Peyer's patch (tissue), 4 donors: ENCODE results near the gene PARD3B.

ENCODE experiments used
- POLR2A ChIP-seq, 2 donors: fragments of 450-650 bp; IDR thresholded peaks; one replicate each; pipeline ENCODE4 v1.5.1; 2017; ENCODE audit warnings: antibody characterized with exemption in 2 of 2, mild to moderate bottlenecking in 2 of 2, moderate library complexity in 2 of 2
- TF ChIP-seq, protein P1 (sequence below), 6 experiments: fragments of 450-650 bp in 4 of 6; fragments of 200-600 bp in 2 of 6; sonication (generic) in 1 of 6; IDR thresholded peaks; one replicate each; pipeline ENCODE4 v1.5.1; 2017 to 2019; ENCODE audit warnings: antibody characterized with exemption in 6 of 6, mild to moderate bottlenecking in 3 of 6, moderate library complexity in 1 of 6

GRCh38 chr2:205338156-205338555 is 792.9 kb downstream of the PARD3B start:
- TF ChIP-seq, protein P1, sequence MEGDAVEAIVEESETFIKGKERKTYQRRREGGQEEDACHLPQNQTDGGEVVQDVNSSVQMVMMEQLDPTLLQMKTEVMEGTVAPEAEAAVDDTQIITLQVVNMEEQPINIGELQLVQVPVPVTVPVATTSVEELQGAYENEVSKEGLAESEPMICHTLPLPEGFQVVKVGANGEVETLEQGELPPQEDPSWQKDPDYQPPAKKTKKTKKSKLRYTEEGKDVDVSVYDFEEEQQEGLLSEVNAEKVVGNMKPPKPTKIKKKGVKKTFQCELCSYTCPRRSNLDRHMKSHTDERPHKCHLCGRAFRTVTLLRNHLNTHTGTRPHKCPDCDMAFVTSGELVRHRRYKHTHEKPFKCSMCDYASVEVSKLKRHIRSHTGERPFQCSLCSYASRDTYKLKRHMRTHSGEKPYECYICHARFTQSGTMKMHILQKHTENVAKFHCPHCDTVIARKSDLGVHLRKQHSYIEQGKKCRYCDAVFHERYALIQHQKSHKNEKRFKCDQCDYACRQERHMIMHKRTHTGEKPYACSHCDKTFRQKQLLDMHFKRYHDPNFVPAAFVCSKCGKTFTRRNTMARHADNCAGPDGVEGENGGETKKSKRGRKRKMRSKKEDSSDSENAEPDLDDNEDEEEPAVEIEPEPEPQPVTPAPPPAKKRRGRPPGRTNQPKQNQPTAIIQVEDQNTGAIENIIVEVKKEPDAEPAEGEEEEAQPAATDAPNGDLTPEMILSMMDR (IDR thresholded peaks at IDR 0.05) = no peak
- no peak for TF ChIP-seq POLR2A (IDR thresholded peaks at IDR 0.05)
